Ammon's horn (tissue), 1 donor: ENCODE measurements around the gene DEPP1.
"Not testable (repeated sequence)": the region's sequence is repeated elsewhere in the genome, so short reads cannot be mapped to it uniquely, and the experiment has no call there.

Experiments used
- DNase-seq: peaks from one replicate; pipeline ENCODE4 v3.0.0-alpha.2; 2016; ENCODE audit warnings: low spot score

The DEPP1 gene, protein sequence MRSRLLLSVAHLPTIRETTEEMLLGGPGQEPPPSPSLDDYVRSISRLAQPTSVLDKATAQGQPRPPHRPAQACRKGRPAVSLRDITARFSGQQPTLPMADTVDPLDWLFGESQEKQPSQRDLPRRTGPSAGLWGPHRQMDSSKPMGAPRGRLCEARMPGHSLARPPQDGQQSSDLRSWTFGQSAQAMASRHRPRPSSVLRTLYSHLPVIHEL

DNA sequence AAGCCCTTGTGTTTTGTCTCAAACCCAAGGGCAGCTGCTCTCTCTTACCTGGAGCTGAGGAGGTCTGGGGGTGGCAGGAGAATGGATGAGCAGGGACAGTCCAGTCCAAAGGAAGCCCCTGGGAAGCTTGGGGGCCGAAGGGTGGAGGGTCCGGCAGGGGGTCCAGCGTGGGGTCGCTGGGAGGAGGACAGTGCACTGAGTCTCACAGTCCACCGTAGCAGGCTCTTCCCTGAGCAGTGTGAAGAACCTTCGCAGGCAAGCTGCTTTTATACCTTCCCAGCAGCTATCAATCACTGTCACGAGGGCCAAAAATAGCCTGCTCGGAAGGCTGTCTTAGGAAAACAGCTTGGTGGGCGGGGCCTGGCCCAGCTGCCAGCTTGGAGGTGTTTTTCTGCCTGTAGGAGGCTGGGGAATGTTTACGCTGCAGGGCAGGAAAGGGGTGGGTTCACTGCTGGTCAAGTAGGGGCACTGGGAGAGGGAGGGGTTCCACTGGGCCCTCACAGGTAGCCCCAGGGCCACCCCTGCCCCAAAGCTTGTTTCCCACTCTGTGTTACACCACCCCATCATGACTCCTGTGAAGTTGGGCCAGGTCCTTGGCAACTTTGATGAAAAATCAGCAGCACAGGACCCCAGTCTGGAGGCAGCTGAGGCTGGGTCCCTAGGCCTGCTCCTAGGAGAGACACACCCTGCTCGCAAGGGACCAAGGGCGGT is at the start of gene DEPP1:
DEPP1 (minus strand) TSS at position 240 of the 711 bp plus-strand sequence. CDS start 779 bp downstream, outside the sequence.
- DNase-seq, result peak; percentile 87

DNA sequence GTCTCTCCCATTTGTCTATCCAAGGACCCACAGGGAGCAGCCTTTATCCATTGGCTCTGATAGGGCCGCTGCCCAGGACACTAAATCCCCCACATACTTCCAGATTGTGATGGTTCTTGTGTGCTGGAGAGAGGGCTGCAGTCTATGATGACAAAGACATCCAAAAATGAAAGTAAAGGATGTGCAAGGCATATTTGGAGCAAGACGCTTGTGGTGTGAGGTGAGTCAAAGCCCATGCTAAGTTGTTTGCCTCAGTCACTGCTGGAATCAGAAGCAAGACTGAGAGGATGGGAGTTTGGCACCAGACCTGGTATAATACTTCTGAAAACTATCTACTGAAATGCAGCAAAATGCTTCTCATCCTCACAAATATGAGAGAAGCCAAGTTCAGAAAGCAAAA is 44.8 kb upstream of the DEPP1 start:
- DNase-seq, result no peak

DNA sequence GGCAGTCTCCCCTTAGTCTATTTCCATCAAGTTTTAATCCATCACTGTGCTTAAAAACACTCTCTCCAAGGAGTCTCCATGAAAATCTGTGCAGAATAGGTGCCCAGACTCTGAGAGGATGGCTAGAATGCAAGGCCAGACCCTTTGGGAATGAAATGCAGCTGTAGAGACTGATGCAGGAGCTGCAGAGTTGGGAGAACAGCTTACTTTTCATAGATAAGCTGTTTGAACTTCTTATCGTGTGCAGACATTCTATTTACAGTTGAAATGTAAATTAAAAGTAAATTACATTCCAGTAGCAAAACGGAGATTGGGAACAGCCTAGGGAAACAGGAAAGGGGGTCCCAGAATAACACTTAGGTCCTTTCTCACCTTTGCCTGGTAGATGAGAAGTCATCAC is 37.0 kb upstream of the DEPP1 start:
- no peak for DNase-seq

DNA sequence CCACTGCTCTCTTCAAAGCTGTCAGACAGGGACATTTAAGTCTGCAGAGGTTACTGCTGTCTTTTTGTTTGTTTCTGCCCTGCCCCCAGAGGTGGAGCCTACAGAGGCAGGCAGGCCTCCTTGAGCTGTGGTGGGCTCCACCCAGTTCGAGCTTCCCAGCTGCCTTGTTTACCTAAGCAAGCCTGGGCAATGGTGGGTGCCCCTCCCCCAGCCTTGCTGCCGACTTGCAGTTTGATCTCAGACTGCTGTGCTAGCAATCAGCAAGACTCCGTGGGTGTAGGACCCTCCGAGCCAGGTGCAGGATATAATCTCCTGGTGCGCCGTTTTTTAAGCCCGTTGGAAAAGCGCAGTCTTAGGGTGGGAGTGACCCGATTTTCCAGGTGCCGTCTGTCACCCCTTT is 35.9 kb upstream of the DEPP1 start:
- not testable (repeated sequence) for DNase-seq

DNA sequence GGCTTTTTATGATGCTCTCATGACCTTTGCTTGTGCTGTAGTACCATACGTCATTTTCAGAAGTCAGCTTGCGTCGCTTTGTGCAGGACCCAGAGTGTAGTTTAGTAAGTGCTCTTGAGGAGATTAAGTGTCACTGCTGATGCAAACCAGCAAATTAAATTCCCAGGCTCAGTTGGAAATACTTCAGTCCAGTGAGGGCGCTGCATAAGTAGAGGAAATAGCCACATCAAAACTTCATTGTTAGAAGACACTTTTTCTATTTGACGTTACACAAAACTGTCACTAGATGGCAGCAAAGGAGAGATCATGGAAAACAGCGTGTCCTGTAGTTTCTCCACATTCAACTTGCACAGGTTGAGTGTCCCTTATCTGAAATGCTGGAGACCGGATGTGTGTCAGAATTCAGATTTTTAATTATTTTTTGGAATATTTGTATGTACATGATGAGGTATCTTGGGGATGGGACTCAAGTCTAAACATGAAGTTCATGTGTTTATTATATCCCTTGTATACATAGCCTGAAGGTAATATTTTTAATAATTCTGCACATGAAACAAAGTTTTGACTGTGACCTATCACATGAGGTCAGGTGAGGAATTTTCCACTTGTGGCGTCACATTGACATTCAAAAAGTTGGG is 30.0 kb upstream of the DEPP1 start:
- DNase-seq, result peak; percentile 90

DNA sequence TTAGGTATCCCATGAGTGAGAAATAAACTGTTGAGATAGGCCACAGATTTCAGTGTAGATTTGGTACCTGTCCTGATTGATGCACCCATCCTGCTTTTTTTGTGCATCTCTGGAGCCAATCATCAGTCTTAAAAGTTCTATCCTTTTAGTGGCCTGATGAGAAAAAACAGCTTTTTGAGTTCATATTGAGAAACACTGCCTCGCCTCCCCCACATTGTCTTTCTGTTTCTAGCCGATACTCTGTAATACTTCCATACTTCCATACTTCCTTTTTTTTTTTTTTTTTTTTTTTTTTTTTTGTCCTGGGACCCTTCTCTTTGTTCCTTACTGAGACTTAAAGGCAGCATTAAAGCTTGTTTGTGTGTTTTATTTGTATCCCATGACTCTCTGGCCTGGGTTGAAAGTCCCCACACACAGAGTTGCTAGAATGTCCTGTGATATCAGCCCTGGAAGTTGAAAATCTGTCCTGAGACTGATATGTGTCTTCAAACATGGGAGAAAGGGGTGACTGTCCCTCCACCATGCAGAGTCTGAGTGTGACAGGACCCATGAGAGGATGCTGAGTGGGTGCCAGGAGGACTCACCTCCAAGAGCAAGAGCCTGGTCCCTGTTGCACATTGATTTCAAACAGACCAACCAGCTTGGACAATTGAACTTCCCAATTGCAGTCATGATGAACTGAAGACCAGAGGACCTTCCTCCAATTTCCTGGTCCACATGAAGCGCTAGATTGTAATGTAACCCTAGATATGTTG is 27.8 kb upstream of the DEPP1 start:
- DNase-seq, result no peak

DNA sequence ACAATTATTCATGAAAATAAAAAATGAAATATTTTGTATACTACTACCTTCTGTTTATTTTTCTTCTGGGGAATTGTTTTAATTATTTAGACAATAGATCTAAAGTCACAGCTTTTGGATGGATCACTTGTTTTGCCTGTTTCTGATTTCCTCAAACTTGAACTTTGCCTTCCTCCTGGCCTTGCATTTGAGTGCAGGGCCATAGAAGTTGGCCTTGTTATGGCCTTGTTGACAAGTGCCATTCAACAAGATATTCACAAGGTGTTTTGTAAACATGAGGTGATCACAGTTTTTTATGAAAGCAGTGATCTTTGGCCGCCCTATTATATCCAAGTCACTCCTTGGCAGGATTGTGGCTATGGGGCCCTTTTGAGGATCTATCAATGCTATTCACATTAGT is 26.7 kb upstream of the DEPP1 start:
- DNase-seq, result no peak

DNA sequence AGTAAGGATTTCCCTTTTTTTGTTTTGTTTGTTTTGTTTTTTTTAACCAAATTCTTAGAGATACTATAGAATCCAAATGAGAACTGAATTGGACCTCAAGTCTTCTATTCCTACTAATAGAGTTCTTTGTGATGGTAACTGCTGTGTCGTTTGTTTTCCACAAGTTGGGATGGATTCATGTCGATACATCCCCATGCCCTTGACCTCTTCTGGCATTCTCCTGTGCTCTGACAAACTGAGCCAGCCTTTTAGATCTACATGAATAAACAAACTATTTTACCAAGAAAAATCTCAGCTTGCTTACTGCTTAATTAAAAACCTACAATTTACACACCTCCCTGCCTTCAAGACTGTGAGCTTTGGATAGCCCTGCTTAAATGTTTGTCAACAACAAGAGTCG is 26.1 kb upstream of the DEPP1 start:
- DNase-seq, result no peak

DNA sequence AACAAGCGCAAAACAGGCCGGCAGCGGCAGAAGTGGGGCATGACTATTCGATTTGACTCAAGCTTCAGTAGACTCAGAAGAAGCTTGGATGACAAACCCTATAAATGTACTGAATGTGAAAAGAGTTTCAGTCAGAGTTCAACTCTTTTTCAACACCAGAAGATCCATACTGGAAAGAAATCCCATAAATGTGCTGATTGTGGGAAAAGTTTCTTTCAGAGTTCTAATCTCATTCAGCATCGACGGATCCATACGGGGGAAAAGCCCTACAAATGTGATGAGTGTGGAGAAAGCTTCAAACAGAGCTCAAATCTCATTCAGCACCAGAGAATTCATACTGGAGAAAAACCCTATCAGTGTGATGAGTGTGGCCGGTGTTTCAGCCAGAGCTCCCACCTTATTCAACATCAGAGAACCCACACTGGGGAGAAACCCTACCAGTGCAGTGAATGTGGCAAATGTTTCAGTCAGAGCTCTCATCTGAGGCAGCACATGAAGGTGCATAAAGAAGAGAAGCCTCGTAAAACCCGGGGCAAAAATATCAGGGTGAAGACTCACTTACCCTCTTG is 24.9 kb upstream of the DEPP1 start:
- no peak for DNase-seq

DNA sequence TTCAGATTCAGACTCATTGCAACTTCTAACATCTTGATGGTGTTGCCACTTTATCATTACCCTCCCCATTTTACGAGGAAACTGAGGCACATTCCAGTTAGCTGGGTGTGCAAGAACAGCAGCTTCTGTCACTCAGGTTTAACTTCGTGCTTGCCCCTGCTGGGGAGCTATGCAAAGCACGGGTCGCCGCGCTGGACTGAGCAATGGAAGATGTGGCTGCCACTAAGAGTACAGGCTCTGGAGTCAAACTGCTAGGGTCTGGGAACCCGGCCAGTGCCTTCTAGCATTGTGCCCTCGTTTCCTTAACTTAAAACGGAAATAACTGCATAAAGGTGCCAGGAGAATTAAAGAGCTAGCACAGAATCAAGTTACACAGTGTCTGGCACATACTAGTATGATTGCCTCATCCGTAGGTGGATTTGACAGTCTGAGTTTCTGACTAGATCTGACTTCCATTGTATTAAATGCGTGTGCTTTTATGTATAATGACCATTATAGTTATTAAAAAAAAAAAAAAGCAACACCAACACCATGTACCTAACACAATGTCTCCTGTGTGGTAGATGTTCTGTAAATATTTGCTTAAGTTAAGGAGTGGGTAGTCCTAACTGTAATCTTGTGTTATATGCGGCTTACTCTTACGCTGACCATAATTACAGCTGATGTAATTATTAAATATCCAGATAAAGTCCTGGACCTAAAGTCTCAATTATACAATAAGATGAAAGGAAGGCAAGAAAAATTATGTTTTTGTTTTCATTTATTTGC is 23.0 kb upstream of the DEPP1 start:
- DNase-seq, result peak; percentile 61

DNA sequence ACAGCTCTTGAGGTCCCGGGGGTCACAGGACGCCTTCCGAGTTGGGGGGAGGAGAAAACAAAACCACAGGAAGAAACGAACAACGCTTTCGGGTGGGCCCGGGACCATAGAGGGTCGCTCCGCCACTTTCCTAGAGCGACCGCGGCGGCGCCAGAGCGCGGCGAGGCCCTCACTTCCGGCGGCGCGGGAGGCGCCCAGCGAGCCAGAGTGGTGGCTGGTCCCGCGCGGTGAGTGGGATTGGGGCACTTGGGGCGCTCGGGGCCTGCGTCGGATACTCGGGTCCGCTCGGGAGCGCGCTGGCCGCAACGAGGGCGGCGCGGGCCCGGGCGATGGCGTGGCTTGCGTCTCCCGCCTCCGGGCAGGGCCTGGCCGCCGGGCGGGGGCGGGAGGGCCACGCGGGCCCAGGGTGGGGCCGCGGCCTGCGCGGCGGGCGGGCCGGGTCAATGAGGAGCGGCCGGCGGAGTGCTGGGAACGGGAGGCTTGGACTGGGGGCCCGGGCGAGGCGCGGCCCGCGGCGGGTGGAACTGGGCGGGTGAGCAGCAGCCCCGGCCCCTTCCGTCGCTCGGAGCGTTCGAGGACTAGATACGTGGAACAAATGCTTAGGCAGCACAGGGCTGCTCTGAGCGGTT is 22.3 kb upstream of the DEPP1 start, which contains the start of gene ZNF22:
ZNF22 (plus strand) TSS at position 172 of the 629 bp plus-strand sequence. CDS start 2,446 bp downstream, outside the sequence.
- peak; percentile 68 for DNase-seq

DNA sequence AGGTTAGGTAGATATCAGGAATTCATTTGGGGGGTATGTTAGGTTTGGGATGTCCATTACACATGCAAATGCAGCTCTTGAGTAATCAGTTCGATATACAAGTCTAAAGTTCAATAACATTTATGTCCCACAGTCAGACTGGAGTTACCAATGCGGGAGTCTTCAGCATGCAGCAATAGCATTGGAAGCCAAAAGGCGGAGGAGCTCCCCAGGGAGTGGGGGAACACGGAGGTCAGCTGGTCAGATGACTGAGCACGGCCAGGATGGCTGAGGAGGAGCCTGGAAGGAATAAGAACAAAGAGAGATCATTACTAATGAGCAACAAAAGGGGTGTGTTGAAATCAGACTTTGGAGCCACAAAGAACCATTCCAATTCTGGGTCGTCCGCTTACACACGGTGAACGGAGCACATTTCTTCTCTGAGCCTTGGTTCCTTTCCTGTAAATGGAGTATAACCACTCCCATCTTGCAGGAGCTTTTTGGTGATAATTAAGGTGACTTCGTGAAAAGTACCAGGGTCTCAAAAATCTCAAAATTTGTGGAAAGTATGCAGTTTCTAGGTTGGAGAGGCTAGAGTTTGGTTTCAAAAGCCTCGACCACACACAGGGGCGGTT is 21.6 kb upstream of the DEPP1 start:
- DNase-seq, result no peak

DNA sequence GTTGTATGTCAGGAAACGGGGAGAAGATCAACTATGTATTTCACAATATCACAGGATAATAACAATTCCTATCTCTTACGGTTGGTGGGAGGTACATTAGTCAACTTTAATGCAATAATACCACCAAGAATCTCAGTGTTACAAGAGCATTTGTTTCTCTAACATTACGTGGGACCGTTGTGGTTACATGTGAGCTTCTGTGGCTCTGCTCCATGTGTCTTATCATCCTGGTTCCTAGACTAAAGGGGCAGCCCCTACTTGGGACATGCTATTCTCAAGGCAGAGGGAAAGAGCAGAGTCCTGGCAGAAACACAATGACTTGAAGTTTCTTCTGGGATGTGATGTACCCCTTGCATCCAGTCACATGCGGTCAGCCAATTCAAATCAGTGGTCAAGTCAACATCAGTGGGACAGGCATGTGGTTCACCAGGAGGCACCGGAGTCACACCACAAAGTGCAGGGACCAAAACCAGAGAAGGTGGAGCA is 19.6 kb upstream of the DEPP1 start:
- no peak for DNase-seq

DNA sequence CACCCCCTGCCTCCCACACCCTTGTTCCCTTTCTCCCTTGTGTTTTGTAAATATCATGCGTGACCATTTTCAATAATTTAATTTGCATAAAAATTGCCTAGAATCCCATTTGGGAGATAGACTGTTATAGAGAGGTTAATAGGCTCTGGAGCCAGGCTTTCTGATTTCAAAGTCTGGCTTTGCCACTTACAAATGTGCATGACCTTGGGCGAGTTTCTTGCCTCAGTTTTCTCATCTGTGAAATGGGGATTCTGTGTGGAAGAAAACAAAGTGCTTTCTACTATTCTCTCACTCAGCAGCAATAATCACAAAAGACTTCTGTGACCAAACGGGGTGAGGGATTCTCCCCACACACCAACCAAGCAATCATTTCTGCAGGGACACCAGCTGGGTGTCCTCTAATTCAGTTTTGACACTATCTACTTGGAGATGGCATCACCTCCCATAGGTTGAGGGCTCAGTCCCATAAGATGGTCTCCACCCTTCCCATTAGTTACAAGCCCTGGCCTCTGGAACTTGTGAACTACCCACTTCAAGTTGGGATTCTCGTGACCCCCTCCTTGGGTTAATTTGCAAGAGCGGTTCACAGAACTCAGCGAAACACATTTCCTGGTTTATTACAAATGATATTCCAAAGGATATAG is 18.6 kb upstream of the DEPP1 start:
- no peak for DNase-seq

DNA sequence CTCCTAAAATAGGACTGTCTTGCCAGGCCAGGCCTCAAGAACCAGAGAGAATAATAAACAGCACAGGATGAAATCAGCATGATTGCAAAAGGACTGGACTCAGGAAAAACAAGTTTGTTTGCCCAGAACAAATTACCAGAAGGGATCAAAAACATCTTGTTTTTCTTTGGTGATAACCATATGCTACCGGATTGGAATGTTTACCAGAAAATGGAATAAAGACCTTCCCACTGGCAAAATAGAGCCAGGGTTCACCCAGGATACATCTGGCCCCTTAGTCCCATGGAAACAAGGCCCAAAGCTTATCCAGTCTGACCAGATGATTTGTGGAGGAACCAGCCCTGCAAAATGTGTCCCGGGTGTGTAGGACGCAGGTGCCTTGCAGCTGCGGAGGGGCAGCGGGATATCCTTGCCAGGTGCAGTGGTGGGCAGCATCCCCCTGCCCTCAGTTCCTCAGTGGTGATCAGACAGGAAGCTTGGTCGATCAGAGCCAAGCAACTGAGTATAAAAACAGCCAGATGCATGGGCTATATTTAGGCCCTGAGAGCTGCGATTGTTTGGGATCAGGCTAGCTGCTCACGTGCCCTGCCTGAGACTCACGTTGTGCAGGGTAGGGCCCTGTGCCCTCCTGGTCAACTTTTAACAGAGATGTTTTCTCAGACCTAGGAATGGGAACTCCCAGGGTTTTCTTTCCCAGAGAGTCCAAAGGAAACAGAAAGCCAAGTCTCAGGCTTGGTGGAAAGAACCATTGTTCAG is 17.5 kb upstream of the DEPP1 start:
- DNase-seq, result peak; percentile 75

DNA sequence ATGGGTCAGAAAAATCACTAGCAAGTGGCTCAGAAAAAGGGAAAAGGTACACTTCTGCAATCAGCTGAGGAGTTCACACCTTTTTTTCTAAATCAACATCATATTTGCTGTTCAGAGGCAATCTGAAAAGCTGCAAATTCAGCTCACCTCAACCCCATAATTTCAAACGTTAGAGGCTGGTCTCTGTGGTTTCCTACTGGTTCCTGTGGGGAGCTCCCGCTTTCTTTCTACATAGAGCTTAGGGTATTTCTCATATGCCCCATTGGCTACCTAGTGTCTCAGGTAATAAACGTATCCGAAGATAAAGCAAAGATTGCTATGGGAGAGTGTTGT is 16.9 kb upstream of the DEPP1 start:
- no peak for DNase-seq

DNA sequence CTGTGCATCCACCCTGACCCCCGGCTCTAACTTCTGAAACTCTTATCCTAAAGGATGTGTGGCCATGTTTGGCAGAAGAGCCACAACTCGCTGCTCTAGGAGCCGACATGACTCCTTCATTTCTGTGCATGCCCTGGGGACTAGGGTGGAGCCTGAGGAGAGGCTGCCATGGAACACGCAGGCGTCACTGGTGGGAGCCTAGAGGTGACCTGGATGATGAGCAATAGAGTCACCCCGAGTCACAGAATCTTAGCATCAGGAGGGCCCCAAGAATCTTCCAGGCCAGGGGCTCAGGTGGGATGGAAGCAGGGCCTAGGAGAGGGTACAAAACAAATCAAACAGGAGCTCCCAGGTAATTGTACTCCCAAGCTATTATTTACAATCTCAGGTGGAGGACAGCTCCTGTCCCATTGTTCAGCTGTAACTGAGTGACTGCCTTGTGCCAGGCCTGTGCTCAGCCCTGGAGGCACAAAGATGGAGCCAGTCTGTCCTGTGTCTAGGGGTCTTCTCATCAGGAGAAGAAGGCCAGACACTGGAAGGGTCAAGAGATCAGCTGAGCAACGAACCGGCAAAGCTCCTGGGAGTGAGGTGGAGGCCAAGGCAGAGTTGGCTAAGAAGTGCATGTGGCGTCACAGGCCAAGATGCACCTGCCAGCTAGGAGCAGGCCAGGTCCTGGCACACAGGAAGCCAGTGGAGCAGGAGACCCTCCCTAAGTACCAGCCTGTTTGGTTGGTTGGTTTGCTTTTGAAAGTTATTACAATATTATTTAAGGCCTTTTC is 16.3 kb upstream of the DEPP1 start:
- no peak for DNase-seq
